ENCODE measurements around the gene VAV2. TPM values are rescaled to one million over a fixed set of nuclear protein-coding genes. Genes with fewer than 3 reads are reported as not detected.
A peak's percentile ranks its signal among the peaks of the same experiment; 100 is the strongest.

VAV2 gene
- total RNA-seq, 1 donor from 2014 or later, result 47.0 TPM

DNA sequence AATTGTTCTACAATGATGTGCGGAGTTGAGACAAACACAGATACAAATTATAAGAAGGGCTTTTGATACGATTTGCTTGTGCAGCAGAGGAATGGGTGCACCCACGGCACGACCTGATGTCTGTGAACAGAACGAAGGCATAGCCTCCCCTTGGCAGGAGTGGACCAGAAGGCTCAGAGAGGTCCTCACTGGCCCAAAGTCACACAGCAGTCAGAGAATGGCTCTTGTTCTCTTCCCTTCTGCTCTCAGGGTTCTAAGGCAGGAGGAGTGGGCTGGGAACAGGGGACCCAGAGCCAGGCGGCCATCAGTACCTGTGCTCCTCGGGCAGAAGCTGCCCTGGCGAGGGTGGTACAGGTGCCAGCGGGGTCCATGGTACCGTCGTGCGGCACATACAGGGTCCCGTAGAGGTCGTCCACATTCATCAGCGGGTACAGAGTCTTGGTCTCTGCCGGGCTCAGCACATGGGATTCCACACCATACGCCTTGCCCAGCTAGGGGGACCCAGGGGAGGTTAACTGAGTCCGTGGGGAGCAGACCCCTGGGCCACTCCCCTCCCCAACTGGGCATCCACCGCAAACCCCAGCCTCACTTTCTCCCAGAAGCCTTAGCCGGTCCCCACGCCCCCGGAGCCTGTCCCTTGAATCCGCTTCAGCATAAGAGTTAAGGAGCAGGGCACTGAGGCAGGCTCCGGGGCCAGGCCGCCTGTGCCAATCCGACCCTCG lies 261.0 kb downstream of the VAV2 start:
- Mint-ChIP-seq H3K36me3 (ENCODE audit: low read depth) (no peaks in the 10 kb centered on the region), H3K27me3 (ENCODE audit: low read depth) (no peaks in the 10 kb centered on the region), H3K27ac (ENCODE audit: unreplicated experiment) (no peak overlapping the region), H3K4me1 (peaks cover 4% of the 10 kb centered on the region), H3K9me3 (no peaks in the 10 kb centered on the region), H3K4me3 (no peak overlapping the region)
- DNase-seq (ENCODE audit: low read depth, low spot score), result no peak
- TF ChIP-seq, protein P1, sequence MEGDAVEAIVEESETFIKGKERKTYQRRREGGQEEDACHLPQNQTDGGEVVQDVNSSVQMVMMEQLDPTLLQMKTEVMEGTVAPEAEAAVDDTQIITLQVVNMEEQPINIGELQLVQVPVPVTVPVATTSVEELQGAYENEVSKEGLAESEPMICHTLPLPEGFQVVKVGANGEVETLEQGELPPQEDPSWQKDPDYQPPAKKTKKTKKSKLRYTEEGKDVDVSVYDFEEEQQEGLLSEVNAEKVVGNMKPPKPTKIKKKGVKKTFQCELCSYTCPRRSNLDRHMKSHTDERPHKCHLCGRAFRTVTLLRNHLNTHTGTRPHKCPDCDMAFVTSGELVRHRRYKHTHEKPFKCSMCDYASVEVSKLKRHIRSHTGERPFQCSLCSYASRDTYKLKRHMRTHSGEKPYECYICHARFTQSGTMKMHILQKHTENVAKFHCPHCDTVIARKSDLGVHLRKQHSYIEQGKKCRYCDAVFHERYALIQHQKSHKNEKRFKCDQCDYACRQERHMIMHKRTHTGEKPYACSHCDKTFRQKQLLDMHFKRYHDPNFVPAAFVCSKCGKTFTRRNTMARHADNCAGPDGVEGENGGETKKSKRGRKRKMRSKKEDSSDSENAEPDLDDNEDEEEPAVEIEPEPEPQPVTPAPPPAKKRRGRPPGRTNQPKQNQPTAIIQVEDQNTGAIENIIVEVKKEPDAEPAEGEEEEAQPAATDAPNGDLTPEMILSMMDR (conservative IDR thresholded peaks at IDR 0.05), result no peak

DNA sequence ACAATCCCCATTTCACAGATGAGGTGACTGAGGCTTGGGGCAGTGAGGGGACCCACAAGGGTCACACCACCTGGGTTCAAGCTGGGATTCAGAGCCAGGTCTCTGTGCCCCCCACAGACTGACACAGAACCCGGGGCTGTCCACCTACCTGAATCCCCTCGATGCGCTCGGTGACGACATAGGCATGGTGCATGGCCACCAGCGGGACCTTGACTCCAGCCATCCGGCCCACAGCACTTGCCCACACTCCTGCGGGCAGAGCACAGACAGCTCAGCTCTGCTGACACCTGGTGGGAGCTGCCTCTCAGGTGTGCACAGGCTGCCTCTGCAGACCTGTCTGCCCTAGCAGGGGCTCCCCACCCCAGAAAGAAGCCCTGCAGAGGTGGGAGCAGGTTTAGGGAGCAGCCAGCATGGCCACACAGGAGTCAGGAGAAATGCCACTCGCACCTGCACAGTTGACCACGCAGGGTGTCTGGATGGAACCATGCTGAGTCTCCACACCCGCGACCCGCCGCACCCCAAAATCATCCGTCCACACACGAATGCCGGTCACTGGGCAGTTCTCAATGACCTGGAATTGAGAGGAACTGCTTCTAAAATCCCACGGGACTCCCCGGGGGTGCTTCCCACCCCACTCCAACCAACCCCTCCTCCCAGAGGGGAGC lies 262.4 kb downstream of the VAV2 start:
- Mint-ChIP-seq H3K4me1 (no peaks in the 10 kb centered on the region), H3K36me3 (ENCODE audit: low read depth) (no peaks in the 10 kb centered on the region), H3K27ac (ENCODE audit: unreplicated experiment) (no peak overlapping the region), H3K27me3 (ENCODE audit: low read depth) (peaks cover 3% of the 10 kb centered on the region), H3K4me3 (no peak overlapping the region), H3K9me3 (no peaks in the 10 kb centered on the region)
- TF ChIP-seq, protein P1 (conservative IDR thresholded peaks at IDR 0.05), result no peak
- no peak for DNase-seq (ENCODE audit: low read depth, low spot score)

DNA sequence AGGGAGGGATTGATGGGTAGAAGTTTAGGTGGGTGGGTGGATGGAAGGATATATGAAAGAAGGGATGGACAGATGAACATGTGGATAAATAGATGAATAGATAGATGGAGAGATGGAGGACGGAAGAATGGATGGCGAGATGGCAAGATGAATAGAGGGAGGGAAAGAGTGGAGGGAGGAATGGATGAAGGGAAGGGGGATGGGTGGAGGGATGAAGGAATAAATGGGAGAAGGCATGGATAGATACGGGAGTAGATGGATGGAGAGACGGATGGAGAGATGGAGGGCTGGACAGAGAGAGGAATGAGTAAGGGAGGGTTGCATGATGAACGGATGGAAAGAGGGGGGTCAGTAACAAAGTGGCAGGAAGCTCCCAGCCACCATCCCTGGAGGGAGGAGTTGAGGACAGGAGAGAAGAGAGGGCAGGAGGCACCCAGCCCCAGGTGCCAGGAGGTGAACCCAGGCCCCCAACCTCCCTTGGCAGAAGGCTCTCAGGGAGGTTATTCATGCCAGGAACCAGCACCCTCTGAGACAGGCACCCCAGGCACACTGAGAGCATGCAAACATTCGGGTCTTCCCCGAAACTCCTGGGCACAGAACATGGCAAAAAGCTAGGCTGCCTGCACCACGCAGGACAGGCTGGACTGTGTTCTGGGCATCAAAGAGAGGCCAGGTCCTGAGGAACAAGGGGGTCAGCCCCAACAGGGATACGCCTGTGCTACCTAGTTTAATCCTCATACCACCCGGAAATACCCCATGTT lies 263.1 kb downstream of the VAV2 start:
- H3K4me1 Mint-ChIP-seq, result no peaks in the 10 kb centered on the region
- no peak for DNase-seq (ENCODE audit: low read depth, low spot score)

GRCh38 chr9:133727876-133728441 lies 264.2 kb downstream of the VAV2 start:
- H3K4me3 Mint-ChIP-seq, result no peak overlapping the region
- TF ChIP-seq, protein P1 (conservative IDR thresholded peaks at IDR 0.05), result no peak

More for the DNA sequence above, 263.1 kb downstream of the VAV2 start:
- no peaks in the 10 kb centered on the region for H3K36me3 Mint-ChIP-seq (ENCODE audit: low read depth)
- TF ChIP-seq, protein P1 (conservative IDR thresholded peaks at IDR 0.05), result no peak
- peaks cover 2% of the 10 kb centered on the region for H3K9me3 Mint-ChIP-seq
- H3K4me3 Mint-ChIP-seq, result no peak overlapping the region
- peaks cover 3% of the 10 kb centered on the region for H3K27me3 Mint-ChIP-seq (ENCODE audit: low read depth)
- no peak overlapping the region for H3K27ac Mint-ChIP-seq (ENCODE audit: unreplicated experiment)

DNA sequence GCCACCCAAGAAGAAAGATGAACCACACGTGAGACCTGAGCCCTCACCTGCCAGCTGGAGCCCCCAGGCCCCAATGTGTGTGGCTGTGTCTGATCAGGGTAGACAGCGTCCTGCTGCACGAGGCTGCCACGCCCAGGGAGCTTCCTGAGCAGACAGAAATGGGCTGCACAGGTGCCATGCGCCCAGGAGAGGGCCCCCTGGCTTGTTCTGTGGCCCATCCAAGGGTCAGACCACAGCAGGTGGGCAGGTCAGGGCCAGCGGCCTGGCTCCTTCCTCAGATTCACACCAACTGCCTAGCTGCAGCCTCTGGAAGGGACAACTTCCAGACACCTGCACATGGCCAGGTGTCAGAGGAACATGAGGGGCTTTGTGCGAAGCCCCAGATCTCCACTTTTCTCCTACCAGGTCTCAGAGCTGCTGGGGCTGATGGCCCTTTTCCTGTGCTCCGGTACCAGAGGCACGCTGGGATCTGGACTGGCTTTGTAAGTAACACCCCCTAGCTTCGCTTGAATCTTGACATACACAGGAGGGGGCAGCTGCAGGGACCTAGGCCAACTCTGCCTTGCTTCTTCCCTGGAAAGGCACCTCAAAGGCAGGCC lies 264.7 kb downstream of the VAV2 start:
- no peak overlapping the region for H3K4me3 Mint-ChIP-seq
- H3K9me3 Mint-ChIP-seq, result peaks cover 6% of the 10 kb centered on the region
- peaks cover 3% of the 10 kb centered on the region for H3K27me3 Mint-ChIP-seq (ENCODE audit: low read depth)
- H3K36me3 Mint-ChIP-seq (ENCODE audit: low read depth), result no peaks in the 10 kb centered on the region
- no peak for DNase-seq (ENCODE audit: low read depth, low spot score)
- no peaks in the 10 kb centered on the region for H3K4me1 Mint-ChIP-seq
- no peak overlapping the region for H3K27ac Mint-ChIP-seq (ENCODE audit: unreplicated experiment)
- TF ChIP-seq, protein P1 (conservative IDR thresholded peaks at IDR 0.05), result peak; percentile 31

More at GRCh38 chr9:133727876-133728441, 264.2 kb downstream of the VAV2 start:
- DNase-seq (ENCODE audit: low read depth, low spot score), result no peak
- Mint-ChIP-seq H3K36me3 (ENCODE audit: low read depth) (no peaks in the 10 kb centered on the region), H3K27ac (ENCODE audit: unreplicated experiment) (no peak overlapping the region), H3K4me1 (no peaks in the 10 kb centered on the region), H3K9me3 (peaks cover 6% of the 10 kb centered on the region), H3K27me3 (ENCODE audit: low read depth) (peaks cover 3% of the 10 kb centered on the region)
